GM21423 (cell line): Measurements from ENCODE around the gene GRM7.

Experiments
- ATAC-seq: cut with Tn5 transposase; IDR thresholded peaks from one replicate; pipeline ENCODE4 v1.9.1; 2021; ENCODE audit warnings: mild to moderate bottlenecking, moderate library complexity; ENCODE audit not compliant: unreplicated experiment

The GRM7 gene

DNA sequence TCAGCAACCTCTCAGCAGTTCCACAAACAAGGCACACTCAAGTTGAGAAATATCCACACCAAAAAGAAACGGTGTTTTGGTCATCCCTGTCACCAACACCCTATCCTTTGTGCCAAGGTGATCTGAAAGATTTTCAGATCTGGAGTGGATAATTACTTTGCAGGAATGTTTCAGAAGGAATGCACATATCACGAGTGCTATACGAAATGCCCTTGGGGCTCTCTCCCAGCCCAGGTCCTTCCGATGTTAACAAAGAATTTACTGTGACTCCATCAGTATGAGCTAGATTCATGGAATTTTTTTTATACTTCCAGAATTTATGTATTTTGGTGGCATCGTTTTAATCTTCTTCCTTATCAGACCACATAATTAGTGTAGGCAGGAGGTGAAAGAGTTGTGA, 105.0 kb downstream of the GRM7 start:
- no peak for ATAC-seq

DNA sequence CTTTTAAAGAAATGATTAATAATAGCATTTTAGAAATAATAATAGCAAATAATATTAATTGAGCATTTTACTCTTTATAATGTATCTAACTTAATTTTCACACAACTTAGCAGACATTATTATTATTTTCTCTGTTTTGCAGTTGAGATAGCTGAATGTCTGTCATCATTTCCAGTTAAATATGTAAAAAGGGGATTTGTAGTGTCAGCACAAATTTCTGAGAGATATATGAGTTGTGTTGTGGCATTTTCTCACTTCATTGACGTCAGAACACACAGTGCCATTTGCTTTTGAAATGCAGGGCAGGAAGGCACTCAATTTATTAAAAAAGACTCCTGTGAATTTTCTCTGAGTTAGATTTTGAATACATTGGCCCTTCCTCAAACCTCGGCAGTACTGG, 111.0 kb downstream of the GRM7 start:
- no peak for ATAC-seq

DNA sequence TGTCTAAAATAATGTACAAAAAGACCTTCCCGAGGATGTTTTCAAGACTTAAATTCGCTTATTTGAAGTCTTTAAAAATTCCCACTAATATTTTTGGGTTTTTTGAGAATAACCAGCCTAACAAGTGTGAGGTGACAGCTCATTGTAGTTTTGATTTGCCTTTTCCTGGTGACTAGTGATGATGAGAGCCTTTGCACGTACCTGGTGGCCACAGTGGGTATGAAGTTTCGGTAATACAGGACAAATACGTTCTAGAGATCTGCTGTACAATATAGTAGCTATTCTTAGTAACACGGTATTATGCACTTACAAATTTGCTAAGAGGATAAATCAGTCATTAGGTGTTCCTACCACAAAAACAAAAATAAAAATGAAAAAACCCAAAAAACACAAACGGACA, 124.9 kb downstream of the GRM7 start:
- no peak for ATAC-seq

DNA sequence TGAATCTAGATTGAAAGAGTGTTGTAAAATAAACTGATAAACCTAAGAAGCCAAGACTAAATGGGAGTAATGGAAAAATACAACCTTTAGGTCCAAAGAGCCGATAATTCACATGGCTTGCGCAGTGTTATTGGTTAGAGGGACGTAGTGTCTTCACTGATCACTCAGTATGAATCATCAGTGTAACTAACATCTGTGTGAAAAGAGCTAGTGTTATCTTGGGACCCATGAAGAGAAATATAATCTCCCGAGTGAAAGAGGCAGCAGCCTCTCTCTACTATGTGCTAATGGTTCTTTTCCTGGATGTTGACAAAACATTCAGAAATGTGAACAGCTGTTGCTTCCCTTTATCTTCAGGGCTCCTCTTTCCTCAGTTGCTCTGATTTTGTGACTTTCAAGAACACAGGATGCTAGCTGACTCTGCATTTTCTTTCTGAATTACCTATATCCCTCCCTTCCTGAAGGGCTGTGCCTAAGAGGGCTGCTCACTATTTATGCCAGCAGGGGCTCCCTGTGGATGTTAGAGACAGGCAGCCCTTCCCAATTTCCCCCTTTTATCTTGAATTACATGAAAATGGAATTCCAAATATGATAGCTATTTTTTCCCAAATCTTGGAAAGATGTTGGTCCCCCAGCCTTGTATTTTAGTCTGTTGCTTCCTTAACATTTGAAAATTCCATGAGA, 128.8 kb downstream of the GRM7 start:
- no peak for ATAC-seq

DNA sequence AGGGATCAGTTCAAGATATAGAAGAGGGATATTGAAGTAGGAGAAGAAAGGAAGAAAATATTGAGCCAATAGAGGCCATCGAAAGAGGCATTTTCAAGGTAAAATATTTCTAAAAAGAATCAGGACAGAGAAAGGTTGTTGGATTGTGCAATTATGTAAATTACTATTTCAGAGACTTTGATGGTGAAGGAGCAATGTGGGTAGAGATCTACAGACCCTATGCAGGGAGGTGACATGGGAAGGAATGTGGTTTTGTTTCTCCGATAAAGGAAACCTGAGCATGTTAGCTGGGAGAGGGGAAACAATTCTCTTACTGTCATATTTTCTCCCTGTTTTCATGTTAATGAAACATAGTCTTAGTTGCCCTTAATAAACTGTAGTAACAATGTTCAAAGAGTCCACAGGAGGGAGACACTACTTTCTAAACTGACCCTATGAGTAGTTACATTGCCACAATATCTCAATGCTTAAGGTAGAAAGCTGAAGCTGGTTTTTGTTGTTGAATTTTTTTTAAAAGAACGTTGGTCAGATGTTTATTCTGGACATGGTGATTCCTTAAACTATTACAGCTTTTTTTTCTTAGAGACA, 133.3 kb downstream of the GRM7 start:
- no peak for ATAC-seq

DNA sequence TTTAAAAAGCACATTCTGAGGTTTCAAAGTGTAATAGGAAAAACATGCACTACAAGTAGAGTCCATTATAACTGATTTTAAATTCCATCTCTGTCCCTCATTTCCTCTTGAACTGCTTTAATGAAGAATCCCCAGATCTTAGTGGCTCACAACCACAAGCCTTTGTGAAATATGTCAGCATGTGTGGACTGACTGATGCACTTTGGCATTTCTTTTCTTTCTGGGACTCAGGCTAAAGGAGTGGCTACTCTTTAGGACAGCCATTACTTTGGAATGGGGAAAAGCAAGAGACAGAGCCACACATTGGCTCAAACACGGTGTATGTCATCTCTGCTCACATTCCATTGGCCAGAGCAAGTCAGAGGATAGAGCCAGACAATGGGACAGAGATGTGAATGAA, 139.6 kb downstream of the GRM7 start:
- no peak for ATAC-seq

DNA sequence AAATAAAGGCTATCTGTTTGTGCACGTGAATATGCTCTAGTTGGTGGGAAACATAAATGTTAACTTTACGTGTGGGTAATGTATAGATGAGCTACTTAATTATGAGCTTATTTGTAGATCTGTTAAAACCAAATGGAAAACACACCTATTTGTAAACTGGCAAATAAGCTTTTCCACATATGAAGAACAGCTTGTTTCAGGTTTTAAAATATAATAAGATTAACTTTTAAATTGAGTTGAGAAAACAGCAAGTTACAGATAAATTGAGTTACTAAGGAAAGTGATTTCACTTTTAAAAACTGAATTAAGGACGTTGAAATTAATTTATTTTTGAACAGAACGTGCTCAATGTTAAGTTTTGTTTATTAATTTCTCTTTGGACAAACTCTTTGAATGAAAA, 140.5 kb downstream of the GRM7 start:
- ATAC-seq = no peak

DNA sequence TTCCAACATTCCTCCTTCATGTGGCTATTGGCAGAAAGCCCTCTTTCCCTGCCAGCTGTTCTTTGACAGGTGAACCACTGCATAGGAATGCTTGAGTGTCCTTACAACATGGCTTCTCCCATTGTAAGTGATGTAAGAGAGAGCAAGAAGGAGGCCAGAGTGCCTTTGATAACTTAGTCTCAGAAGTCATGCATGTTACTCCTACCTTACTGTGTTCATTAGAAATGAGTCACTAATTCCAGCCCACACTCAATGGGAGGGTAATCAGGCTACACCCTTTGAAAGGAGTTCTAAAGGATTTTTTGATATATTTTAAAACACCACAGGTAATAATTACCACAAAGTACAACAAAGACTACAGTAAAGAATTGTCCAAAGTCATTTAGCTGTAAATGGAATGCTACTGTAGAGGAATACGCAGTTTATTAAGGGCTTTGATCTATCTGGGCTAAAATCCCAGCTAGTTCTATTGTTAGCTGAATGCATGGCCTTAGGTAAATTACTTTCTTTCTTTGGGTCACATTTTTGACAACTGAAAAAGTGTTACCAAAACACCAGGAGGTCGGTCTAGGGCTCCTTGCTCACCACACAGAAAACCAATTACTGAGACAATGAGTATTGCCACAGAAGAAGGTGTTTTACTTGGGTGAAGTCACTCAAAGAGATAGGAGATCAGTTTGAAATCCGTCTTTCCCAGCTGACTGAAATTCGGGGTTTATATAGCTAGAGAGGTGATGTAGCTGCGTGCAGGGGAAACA, 154.9 kb downstream of the GRM7 start:
- no peak for ATAC-seq

DNA sequence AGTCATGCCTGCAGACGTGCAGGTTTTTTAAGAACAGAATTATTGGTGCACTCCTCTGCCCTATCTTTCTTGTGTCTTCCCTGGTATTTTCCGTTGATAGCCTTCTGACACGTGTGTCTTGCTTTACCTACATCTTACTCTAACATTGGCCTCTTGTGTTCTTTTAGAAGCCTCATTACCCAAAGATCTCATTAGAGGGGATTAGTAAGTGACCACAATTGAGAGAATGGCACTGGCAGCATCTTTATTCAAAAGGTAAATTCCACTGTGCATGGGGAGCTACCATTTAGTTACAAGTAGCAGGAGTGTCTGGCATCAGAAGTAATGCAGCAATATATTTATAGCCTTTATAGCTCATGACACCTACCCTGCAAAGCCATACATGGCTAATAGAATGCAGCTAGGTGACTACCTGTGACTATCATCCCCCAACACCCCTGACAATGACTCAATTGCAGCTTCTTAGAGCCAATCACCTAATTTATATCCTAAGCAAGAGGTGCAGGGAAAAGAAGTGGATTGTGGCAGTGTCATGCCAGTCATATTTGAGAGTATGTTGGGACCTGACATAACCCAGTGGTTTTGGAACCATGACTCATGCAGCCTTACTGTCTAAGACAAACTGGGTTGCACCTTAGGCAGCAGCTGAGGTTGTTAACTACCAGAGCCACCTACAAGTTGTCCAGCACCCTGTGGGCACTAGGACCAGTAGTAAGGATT, 164.8 kb downstream of the GRM7 start:
- no peak for ATAC-seq

DNA sequence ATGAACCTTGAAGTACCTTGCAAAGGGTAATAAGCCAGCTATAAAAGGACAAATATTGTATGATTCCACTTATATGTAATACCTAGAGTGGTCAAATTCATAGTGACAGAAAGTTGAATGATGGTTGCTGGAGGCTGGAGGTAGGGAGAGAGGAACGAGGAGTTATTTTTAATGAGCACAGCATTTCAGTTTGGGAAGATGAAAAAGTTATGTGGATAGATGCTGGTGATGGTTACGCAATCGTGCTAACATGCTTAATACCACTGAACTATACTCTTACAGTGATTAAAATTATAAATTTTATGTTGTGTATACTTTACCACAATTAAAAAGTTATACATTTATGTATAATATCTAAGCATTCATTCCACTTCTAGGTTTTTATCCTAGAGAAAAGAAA, 168.6 kb downstream of the GRM7 start:
- ATAC-seq = no peak

DNA sequence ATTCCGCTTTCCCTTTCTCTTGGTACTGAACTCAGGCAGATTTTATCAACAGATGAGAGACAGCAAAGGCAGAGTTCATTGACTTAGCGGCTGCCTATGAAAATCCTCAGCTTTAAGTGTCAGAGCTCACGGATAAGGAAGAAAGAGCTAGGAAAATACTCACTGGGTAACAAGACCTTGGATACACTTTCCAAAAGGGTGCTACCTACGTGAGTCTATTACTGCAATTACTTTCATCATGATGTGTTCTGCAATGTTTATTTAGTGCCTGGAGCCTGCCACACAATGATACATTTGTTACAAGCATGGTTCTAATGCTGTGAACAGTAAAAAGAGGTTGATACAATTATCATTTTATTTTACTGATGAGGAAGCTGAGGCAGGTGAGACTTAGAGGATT, 177.5 kb downstream of the GRM7 start:
- ATAC-seq = no peak

DNA sequence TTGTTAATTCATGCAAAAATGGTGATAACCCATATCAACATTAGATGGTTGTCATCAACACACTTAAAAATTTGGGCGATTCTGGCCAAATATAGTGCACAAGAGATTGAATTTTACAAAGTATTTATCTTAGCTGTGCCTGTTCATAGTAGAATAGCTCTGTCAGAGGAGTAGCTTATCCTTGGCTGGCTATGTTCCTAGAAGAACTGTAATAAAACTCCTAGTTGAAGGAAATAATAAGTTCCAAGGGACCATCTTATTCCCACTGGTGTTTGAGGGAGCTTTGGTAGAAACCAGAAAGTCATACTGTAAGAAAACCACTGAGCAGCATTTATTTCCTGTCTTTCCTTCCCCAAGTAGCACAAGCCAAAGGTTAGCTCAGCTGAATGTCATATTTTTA, 201.8 kb downstream of the GRM7 start:
- ATAC-seq = no peak

DNA sequence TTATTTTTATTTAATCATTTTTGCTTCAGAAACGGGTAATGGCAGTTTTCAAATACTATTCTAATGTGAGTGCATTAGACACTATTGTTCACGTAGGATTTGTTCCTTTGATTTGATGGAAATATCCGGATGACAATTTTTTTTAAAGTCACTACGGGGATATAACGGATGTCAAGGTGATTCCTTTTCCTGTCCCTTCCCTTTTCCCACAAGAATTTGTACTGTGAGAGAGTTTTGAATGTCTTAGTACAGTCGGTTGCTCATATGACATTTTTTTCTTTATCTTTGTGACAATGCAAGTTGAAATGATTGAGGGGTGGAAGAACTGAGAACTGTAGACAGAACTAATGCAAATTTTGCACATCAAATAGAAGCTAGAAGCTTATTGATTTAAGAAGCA, 209.5 kb downstream of the GRM7 start:
- no peak for ATAC-seq

DNA sequence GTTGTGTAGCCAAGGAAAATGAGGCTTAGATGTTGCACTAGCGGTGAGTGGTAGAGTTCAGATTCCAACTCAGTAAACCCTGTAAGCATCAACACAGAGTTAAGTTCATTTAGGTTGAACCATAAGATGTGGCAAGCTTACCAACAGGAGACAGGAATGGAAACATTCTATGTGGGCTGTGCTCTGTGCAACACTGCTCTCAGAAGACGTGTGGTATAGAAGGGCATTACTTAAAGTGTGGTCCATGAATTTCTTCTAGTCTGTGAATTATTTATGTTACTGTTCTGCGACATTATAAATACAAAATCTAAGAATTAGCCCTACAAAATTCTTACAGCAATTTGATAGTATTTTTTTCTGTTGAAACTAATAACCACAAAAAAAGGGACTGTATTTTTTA, 213.3 kb downstream of the GRM7 start:
- no peak for ATAC-seq

DNA sequence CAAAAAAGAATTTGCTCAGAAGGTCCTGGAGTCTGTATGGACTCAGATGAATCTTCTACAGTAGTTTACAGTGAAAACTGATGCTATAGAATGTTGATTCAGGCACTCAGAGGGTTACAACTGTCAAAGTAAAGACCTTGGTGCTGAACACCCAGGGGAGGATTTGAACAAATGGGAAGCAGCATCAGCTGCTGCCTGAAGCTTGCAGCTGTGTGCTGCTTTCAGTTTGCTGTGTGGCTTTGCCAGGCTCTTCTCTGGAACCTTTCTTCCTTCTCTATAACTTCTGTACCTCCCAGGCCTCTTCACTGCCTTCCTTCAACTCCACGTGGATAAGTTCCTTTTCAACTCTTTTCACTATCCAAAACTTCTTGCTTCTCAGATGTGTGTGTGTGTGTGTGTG, 214.2 kb downstream of the GRM7 start:
- ATAC-seq = no peak

DNA sequence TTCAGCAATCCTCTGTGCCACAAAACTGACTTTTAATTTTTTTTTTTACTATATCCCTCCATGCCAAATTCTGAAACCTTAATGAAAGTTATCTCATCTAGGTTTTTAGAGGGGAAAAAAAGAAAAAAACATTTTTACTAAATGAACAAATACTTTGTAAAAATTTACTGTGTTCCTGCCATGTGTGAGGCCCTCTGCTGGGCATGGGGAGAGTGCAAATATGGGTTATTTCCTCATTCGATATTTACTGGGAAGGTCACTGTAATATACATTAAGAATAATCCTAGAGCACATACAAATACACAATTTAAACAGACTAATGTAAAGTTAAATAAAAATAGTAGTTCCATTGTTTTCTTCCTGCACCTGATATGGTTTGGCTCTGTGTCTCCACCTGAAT, 215.0 kb downstream of the GRM7 start:
- ATAC-seq = no peak

DNA sequence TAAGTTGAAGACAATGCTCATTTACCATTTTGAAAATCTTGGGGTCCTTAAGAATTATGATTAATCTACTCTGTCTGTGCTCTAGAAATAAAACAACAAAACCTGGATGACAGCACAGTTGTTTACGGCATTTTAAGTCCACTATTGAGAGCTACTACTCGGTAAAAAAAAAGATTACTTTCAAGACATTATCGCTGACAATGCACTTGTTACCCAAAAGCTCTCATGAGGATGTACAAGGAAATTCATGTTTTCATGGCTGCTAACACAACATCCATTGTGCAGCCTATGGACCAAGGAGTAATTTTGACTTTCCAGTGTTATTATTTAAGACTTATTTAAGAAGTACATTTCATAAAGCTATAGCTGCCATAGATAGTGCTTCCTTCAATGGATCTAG, 221.3 kb downstream of the GRM7 start:
- no peak for ATAC-seq

DNA sequence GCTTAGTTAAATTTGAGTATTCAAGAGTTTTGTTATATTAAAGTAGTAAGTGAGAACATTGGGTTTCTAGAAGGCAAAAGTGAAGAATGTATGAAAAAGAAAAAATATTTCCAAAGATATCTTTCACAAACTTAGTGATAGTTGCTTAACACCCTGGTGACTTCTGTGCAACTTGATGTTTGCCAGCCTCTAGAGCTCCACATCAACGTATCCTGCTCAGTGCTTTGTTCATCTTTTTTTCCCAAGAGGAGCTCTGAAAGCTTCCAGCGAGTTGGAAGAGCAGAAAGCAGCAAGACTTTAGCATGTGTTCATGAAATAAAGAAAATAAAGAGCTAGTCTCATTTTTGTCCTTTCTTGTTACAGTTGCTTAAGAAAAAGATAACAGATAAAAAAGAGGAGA, 225.5 kb downstream of the GRM7 start:
- ATAC-seq = no peak

DNA sequence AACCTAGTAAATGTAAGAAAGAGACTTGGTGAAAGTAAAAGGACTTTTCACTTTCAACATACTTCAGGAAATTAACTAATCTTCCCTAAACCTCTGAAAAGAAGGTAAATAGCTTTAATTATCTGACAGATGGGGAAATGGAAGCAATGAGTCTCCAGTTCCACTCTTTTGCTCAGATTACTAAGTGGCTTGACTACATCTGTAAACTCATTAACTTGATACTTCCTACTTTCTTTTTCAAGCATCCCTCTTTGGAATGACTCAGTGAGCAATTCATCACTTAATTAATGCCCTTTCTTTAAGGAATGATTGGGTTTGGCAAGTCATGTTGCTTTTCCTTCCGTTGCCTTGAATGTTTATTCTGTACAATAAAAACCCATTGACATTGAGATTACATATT, 234.2 kb downstream of the GRM7 start:
- no peak for ATAC-seq

DNA sequence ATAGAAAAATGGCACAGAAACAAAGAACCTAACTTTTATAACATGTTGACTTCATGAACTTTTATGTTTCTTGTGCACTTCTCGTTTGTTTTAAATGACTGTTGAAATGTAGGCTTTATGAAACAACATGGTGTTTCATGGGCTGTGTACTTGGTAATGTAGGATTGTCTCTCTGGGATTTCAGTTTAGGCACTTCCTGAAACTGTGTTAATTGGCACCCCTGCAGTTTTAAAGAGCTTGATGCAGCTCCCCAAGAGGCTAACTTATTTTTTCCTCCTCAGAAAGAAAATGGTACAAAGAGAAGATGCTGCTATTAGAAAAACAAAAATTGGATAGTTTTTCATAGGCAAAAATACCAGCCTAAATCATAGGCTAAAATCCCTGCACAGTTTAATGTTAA, 239.2 kb downstream of the GRM7 start:
- no peak for ATAC-seq

DNA sequence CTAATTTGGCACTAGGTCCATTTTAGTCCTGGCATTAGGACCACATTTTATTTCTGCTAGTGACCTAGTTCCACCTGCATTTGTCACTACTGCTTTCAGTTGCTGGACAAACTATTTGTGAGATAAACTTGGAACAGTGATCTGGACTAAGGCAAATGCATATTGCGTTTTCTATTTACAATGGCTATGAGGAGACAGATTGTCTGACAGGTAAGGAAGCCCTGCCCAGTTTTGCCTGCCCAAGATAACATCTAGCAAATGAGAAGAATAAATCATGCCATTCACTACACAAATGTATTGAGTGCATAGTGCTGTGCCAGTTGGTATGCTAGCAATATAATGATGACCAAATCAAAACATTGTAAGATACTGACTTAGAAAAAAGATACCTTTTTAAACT, 245.7 kb downstream of the GRM7 start:
- no peak for ATAC-seq

DNA sequence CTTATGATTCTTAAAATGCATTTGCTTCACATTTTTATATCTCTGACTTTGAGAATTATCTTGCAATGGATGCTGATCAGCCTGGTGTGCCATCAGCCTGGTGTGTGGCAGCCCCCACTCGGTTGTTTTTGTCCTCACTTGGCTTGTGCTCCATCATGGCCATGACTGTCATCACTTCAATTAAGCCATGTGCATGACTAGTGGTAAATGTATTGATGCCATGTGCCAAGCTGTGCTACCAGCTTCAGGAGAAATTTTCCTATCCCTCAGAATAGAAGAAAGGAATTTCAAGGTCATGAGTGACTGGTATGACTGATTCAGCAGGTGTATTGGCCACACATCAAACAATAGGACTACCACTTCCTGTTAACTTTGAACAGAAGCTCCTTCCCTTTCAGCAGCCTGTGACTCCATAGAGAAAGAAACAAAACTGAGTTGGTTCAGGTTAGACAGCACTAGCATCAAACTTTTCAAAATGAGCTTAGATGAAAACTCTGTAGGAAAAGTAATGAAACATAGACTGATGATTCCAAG, 251.7 kb downstream of the GRM7 start:
- no peak for ATAC-seq
